Neural progenitor cell (in vitro differentiated cells): Measurements from ENCODE around the gene THSD4.

Experiments used
- EZH2 ChIP-seq: fragments of 200-600 bp; sonication (generic); IDR thresholded peaks from 2 replicates; pipeline ENCODE4 v1.6.1; 2017; ENCODE audit warnings: antibody characterized with exemption, mild to moderate bottlenecking, moderate library complexity
- TF ChIP-seq, protein P1 (sequence below): fragments of 200-600 bp; sonication (generic); IDR thresholded peaks from 2 replicates; pipeline ENCODE4 v1.5.1; 2017; ENCODE audit warnings: antibody characterized with exemption, mild to moderate bottlenecking

DNA sequence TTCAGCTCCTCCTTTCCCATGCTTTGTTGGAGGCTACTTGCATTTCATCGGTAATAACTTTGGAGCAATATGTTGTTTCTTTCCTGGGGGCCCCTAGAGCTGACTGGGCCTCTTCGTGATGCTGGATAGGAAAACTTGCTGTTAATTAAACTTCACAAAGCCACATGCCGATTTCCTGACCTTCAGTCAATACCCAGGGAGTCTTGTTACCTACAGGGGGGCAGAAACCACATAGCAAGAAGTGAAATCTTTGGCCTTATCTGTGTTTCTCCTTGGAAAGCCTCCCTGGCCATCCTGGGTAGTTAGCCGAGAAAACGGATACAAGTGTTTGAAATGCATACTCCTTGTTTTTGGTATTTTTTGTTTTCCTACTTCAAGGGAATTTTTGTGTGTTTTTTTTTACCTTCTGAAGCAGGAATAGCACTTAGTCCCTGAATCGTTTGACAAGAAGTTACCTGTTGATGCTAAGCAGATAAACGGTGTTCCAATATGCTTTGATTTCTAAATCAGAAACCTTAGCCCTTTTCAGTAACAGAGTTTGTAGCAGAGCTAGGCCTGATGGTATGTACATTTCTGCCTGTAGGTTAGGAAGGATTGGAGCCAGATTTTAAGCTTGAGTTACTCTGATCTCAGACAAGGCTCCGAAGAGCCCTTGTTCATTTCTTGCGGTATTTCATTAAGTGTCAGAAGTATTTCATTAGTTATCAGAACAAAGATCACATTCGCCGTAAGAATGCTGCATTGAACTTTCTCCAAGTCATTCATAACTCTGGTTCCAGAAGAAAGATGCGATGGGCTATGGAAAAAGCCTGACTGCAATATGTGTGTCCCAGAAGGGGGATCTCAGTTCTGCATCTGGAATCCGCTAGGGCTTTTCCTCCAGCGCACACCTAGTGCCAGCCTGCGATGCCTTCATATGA lies 111.5 kb downstream of the THSD4 start:
- no peak for TF ChIP-seq EZH2
- TF ChIP-seq, protein P1, sequence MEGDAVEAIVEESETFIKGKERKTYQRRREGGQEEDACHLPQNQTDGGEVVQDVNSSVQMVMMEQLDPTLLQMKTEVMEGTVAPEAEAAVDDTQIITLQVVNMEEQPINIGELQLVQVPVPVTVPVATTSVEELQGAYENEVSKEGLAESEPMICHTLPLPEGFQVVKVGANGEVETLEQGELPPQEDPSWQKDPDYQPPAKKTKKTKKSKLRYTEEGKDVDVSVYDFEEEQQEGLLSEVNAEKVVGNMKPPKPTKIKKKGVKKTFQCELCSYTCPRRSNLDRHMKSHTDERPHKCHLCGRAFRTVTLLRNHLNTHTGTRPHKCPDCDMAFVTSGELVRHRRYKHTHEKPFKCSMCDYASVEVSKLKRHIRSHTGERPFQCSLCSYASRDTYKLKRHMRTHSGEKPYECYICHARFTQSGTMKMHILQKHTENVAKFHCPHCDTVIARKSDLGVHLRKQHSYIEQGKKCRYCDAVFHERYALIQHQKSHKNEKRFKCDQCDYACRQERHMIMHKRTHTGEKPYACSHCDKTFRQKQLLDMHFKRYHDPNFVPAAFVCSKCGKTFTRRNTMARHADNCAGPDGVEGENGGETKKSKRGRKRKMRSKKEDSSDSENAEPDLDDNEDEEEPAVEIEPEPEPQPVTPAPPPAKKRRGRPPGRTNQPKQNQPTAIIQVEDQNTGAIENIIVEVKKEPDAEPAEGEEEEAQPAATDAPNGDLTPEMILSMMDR, result no peak
